NB4 (cell line): ENCODE measurements around the gene NPR2.

Experiments
- DNase-seq: peaks from one replicate; pipeline ENCODE4 v3.0.0; 2010; ENCODE audit warnings: low read depth
- H3K4me3 ChIP-seq: one replicate; pipeline ENCODE4 v1.5.1; 2011; ENCODE audit warnings: mild to moderate bottlenecking, low read depth, low read length, moderate library complexity
- CTCF ChIP-seq: IDR thresholded peaks from one replicate; pipeline ENCODE4 v1.5.1; 2012; ENCODE audit warnings: low read depth, low read length
- MAX ChIP-seq: IDR thresholded peaks from 2 replicates; pipeline ENCODE4 v1.6.1; 2011; ENCODE audit warnings: low read depth, low read length
- MYC ChIP-seq: IDR thresholded peaks from 2 replicates; pipeline ENCODE4 v1.6.1; 2011; ENCODE audit warnings: low read depth, low read length
- POLR2A ChIP-seq: IDR thresholded peaks from 2 replicates; pipeline ENCODE4 v1.6.1; 2011; ENCODE audit warnings: mild to moderate bottlenecking; ENCODE audit not compliant: insufficient read length; ENCODE audit errors: extremely low read depth

NPR2 gene

GRCh38 chr9:35826071-35826701 lies 34.8 kb downstream of the NPR2 start:
- TF ChIP-seq POLR2A: no peak
- TF ChIP-seq MAX: 0 out of 2 replicates have a peak, but pooled peaks have one; percentile 10
- peak; percentile 77 for TF ChIP-seq CTCF
- no peak overlapping the region for H3K4me3 ChIP-seq
- DNase-seq: peak; percentile 63

- no peak for DNase-seq
- H3K4me3 ChIP-seq: no peak overlapping the region
- TF ChIP-seq CTCF: no peak
- no peak for TF ChIP-seq MYC
- TF ChIP-seq POLR2A: no peak
- TF ChIP-seq MAX: no peak
These were observed 36.1 kb downstream of the NPR2 start for GRCh38 chr9:35827486-35827885.

GRCh38 chr9:35828716-35829083 lies 37.3 kb downstream of the NPR2 start, which contains the start of gene FAM221B:
FAM221B (minus strand) TSS chr9:35828732; CDS start chr9:35826161, 2,571 bp downstream.
- no peak for TF ChIP-seq CTCF
- no peak for TF ChIP-seq MYC
- TF ChIP-seq POLR2A: no peak
- TF ChIP-seq MAX: no peak
- no peak for DNase-seq
- peak within 1 kb of the TSS; percentile 53 for H3K4me3 ChIP-seq

GRCh38 chr9:35829084-35829763 lies 37.8 kb downstream of the NPR2 start, which contains the start of gene TMEM8B:
TMEM8B (plus strand) TSS chr9:35829228; CDS start chr9:35829448, 220 bp downstream.
- DNase-seq: peak; percentile 84
- peak within 1 kb of the TSS; percentile 53 for H3K4me3 ChIP-seq
- TF ChIP-seq POLR2A: peak; percentile 24
- no peak for TF ChIP-seq MYC
- TF ChIP-seq MAX: no peak
- TF ChIP-seq CTCF: no peak

- TF ChIP-seq POLR2A (no peak), MYC (no peak), CTCF (no peak), MAX (no peak)
- DNase-seq: no peak
- no peak overlapping the region for H3K4me3 ChIP-seq
These were observed 38.3 kb downstream of the NPR2 start for GRCh38 chr9:35829764-35830096.
